K562 (cell line): ENCODE data around the gene KBTBD4. TPM values are rescaled to one million over a fixed set of nuclear protein-coding genes. Genes with fewer than 3 reads are reported as not detected.

Experiments
- ATAC-seq: fragments of 200-7000 bp; cut with Tn5 transposase; 3 replicates; pipeline ENCODE4 v1.9.1; 2020; ENCODE audit warnings: moderate library complexity
- BruUV-seq: library from RNA; stranded (reverse); fragments of 400-500 nt; replicated peaks from 2 replicates; lab custom pipeline; 2021; lab: Mats Ljungman, UMichigan
- CTCF ChIA-PET: fragments of 300-600 bp; formaldehyde crosslinking; extraction: SDS; loops from one replicate; lab custom pipeline; 2021; ENCODE audit warnings: low intra/inter-chr PET ratio; lab: Yijun Ruan, JAX
- POLR2A ChIA-PET: fragments of 300-600, 350-650 bp; sonication (Branson Sonifier 250); formaldehyde crosslinking; extraction: SDS; loops from one replicate; lab custom pipeline; 2021; ENCODE audit warnings: antibody characterized with exemption, inconsistent platforms; lab: Yijun Ruan, JAX
- DNase-seq, 4 experiments: peaks; one replicate each; pipeline versions ENCODE4 v3.0.0 to v3.0.0-alpha.2; 2011 to 2018; ENCODE audit warnings: low spot score in 3 of 4, mixed read lengths in 3 of 4; ENCODE audit errors: extremely low read depth in 1 of 4
- FAIRE-seq: peaks from 2 replicates; lab custom pipeline; 2011; peaks lifted over from hg19 to GRCh38; lab: Jason Lieb, UNC
- H2AFZ ChIP-seq: 2 replicates; pipeline ENCODE4 v1.6.0; 2011; ENCODE audit warnings: low read depth, low read length, control low read depth, inconsistent platforms
- H3K27ac ChIP-seq: fragments of 200-600 bp; 3 replicates; pipeline ENCODE4 v1.8.0; 2011; ENCODE audit warnings: low read depth, mild to moderate bottlenecking, control low read depth, inconsistent platforms, low read length, moderate library complexity, mixed read lengths; ENCODE audit errors: extremely low read depth
- H3K27me3 ChIP-seq, 2 experiments: fragments of 300-600 bp in 1 of 2; 2 replicates in 1 of 2; 3 replicates in 1 of 2; pipeline versions ENCODE4 v1.6.0 to v1.8.0; 2011; ENCODE audit warnings: inconsistent platforms in 2 of 2, low read length in 2 of 2, mild to moderate bottlenecking in 1 of 2, mixed read lengths in 1 of 2, moderate library complexity in 1 of 2; ENCODE audit not compliant: control insufficient read depth in 2 of 2, insufficient read depth in 2 of 2
- H3K36me3 ChIP-seq: fragments of 300-600 bp; 3 replicates; pipeline ENCODE4 v1.8.0; 2011; ENCODE audit warnings: mild to moderate bottlenecking, low read length, inconsistent platforms; ENCODE audit not compliant: control insufficient read depth, insufficient read depth
- H3K4me1 ChIP-seq, 2 experiments: fragments of 200-600 bp in 1 of 2; replicated peaks in 1 of 2; 2 replicates in 1 of 2; 3 replicates in 1 of 2; pipeline versions ENCODE4 v1.5.1 to v1.8.0; 2011; ENCODE audit warnings: inconsistent platforms in 2 of 2, low read length in 2 of 2, mild to moderate bottlenecking in 1 of 2, mixed read lengths in 1 of 2, moderate library complexity in 1 of 2; ENCODE audit not compliant: control insufficient read depth in 2 of 2, insufficient read depth in 2 of 2
- H3K4me2 ChIP-seq: 2 replicates; pipeline ENCODE4 v1.6.1; 2011; ENCODE audit warnings: low read length, control low read depth, inconsistent platforms, mixed read lengths; ENCODE audit not compliant: insufficient read depth
- H3K4me3 ChIP-seq: fragments of 200-600 bp; sonication (generic), shearing (Covaris generic); 2 replicates; pipeline ENCODE4 v1.5.1; 2016; ENCODE audit warnings: control low read depth, inconsistent platforms
- H3K79me2 ChIP-seq: fragments of 200-600 bp; 3 replicates; pipeline ENCODE4 v1.8.0; 2011; ENCODE audit warnings: low read length, inconsistent platforms; ENCODE audit not compliant: control insufficient read depth, insufficient read depth
- H3K9ac ChIP-seq, 2 experiments: 2 replicates each; pipeline versions ENCODE4 v1.6.0 to v1.6.1; 2011; ENCODE audit warnings: low read depth in 2 of 2, low read length in 2 of 2, control low read depth in 1 of 2, inconsistent platforms in 1 of 2, mild to moderate bottlenecking in 1 of 2, mixed read lengths in 1 of 2; ENCODE audit not compliant: insufficient read depth in 1 of 2
- H3K9me1 ChIP-seq: one replicate; pipeline ENCODE4 v1.6.0; 2011; ENCODE audit warnings: inconsistent platforms, mild to moderate bottlenecking, low read length, moderate library complexity; ENCODE audit not compliant: control insufficient read depth, insufficient read depth
- H3K9me3 ChIP-seq: replicated peaks from 2 replicates; pipeline ENCODE4 v1.5.1; 2011; ENCODE audit warnings: low read depth, low read length, inconsistent platforms; ENCODE audit not compliant: control insufficient read depth, insufficient read depth
- H4K20me1 ChIP-seq: replicated peaks from 2 replicates; pipeline ENCODE4 v1.6.1; 2011; ENCODE audit warnings: low read length, inconsistent platforms, mixed read lengths; ENCODE audit not compliant: control insufficient read depth, insufficient read depth
- ARID3B ChIP-seq: fragments of 250-450 bp; sonication (Bioruptor Pico); IDR thresholded peaks from 2 replicates; pipeline ENCODE4 v1.4.0; 2020; ENCODE audit warnings: borderline replicate concordance
- ATF6 ChIP-seq: sonication (generic); formaldehyde crosslinking; IDR thresholded peaks from 2 replicates; pipeline ENCODE4 v1.4.0; 2020; ENCODE audit warnings: mild to moderate bottlenecking, missing genetic modification reagents
- COPS2 ChIP-seq: fragments of 450-650 bp; conservative IDR thresholded peaks from 2 replicates; pipeline ENCODE4 v1.6.1; 2016; ENCODE audit warnings: mild to moderate bottlenecking, moderate library complexity
- DACH1 ChIP-seq: fragments of 450-650 bp; IDR thresholded peaks from 2 replicates; pipeline ENCODE4 v1.6.1; 2018; ENCODE audit not compliant: partially characterized antibody
- ESRRA ChIP-seq: fragments of 450-650 bp; IDR thresholded peaks from 2 replicates; pipeline ENCODE4 v1.6.1; 2014; ENCODE audit warnings: low read depth, mild to moderate bottlenecking, moderate library complexity, borderline replicate concordance
- HDAC2 ChIP-seq: fragments of 450-650 bp; IDR thresholded peaks from 2 replicates; pipeline ENCODE4 v1.6.1; 2016; ENCODE audit warnings: mild to moderate bottlenecking
- KDM2B ChIP-seq: fragments of 250-450 bp; sonication (Bioruptor Pico); IDR thresholded peaks from 2 replicates; pipeline ENCODE4 v1.8.0; 2021; ENCODE audit warnings: mild to moderate bottlenecking, moderate library complexity
- MBD2 ChIP-seq: sonication (generic); IDR thresholded peaks from 2 replicates; pipeline ENCODE4 v1.6.1; 2016; ENCODE audit warnings: low read depth, borderline replicate concordance
- NFE2L1 ChIP-seq: fragments of 450-650 bp; IDR thresholded peaks from 2 replicates; pipeline ENCODE4 v1.6.1; 2016; ENCODE audit warnings: missing genetic modification characterization, low read depth, mild to moderate bottlenecking, missing compliant biosample characterization, moderate library complexity, borderline replicate concordance
- PCBP2 ChIP-seq: fragments of 200-400 bp; formaldehyde crosslinking; IDR thresholded peaks from 2 replicates; pipeline ENCODE4 v1.6.1; 2018; ENCODE audit warnings: low read length, low read depth, mild to moderate bottlenecking, moderate library complexity; ENCODE audit not compliant: poor library complexity, severe bottlenecking
- POLR2H ChIP-seq: IDR thresholded peaks from 2 replicates; pipeline ENCODE4 v1.6.1; 2016; ENCODE audit warnings: missing genetic modification characterization, low read depth, mild to moderate bottlenecking, control low read depth, missing compliant biosample characterization, moderate library complexity
- RAD51 ChIP-seq: fragments of 450-650 bp; IDR thresholded peaks from 2 replicates; pipeline ENCODE4 v1.7.1; 2016; ENCODE audit warnings: low read depth, mild to moderate bottlenecking, borderline replicate concordance
- TEAD2 ChIP-seq: fragments of 450-650 bp; IDR thresholded peaks from 2 replicates; pipeline ENCODE4 v1.6.1; 2016; ENCODE audit warnings: missing genetic modification characterization, control low read depth, missing compliant biosample characterization
- TGIF2 ChIP-seq: sonication (generic); formaldehyde crosslinking; IDR thresholded peaks from 2 replicates; pipeline ENCODE4 v1.8.1; 2022; ENCODE audit warnings: mild to moderate bottlenecking, missing genetic modification reagents, moderate library complexity
- ZNF175 ChIP-seq: fragments of 200-800 bp; sonication (Bioruptor generic); IDR thresholded peaks from 2 replicates; pipeline ENCODE4 v1.6.1; 2016; ENCODE audit warnings: low read depth, mild to moderate bottlenecking, missing genetic modification characterization, missing compliant biosample characterization
- ZNF184 ChIP-seq: sonication (generic); formaldehyde crosslinking; IDR thresholded peaks from 2 replicates; pipeline ENCODE4 v1.5.0; 2020; ENCODE audit warnings: missing genetic modification reagents
- ZNF274 ChIP-seq: IDR thresholded peaks from 2 replicates; pipeline ENCODE4 v1.6.1; 2011; ENCODE audit warnings: low read depth, mild to moderate bottlenecking, low read length, moderate library complexity, borderline replicate concordance
- ZNF436 ChIP-seq: fragments of 250-450, 450-650 bp; sonication (Bioruptor Pico); formaldehyde crosslinking; IDR thresholded peaks from 2 replicates; pipeline ENCODE4 v1.7.0; 2020; ENCODE audit warnings: mild to moderate bottlenecking
- ZNF699 ChIP-seq: fragments of 250-450 bp; sonication (Bioruptor Pico); IDR thresholded peaks from 2 replicates; pipeline ENCODE4 v1.8.0; 2021; ENCODE audit warnings: mild to moderate bottlenecking, moderate library complexity; ENCODE audit not compliant: insufficient replicate concordance
- WGBS: fragments of 100-300 bp; shearing (Covaris generic); methylation state at CpG from one replicate; pipeline ENCODE4 v1.1.6; 2016; ENCODE audit warnings: low coverage, mixed read lengths; ENCODE audit not compliant: insufficient coverage; ENCODE audit errors: missing lambda C conversion rate; 5-methylcytosine and 5-hydroxymethylcytosine counted together
- in situ Hi-C: fragments of 300-500 bp; cut with MboI; formaldehyde crosslinking; loops from 4 replicates; pipeline ENCODE4 v1.15.0; 2018; ENCODE audit warnings: inconsistent platforms, mixed read lengths
- intact Hi-C: fragments of 100-400 bp; cut with micrococcal nuclease; formaldehyde crosslinking; loops from 2 replicates; pipeline ENCODE4 v1.14.2; 2022
- polyA plus RNA-seq, 8 experiments: library from polyadenylated mRNA; depleted of rRNA in 4 of 8; stranded (reverse) in 5 of 8; unstranded in 3 of 8; fragments of >200 nt; fragmentation: Nextera tagmentation in 2 of 8; fragmentation: Illumina TruSeq in 1 of 8; extraction: Ambion mirVana in 2 of 8; extraction: Trizol in 1 of 8; gene quantifications; 2 replicates each; pipeline versions ENCODE4 v1.2.1 to v1.2.3, GENCODE V29; 2011 to 2014; ENCODE audit warnings: inconsistent platforms in 1 of 8, missing spikeins in 1 of 8
- total RNA-seq, 7 experiments: library from RNA; depleted of rRNA in 6 of 7; stranded (reverse); fragments of >200 nt in 6 of 7; fragmentation: Illumina TruSeq in 2 of 7; extraction: Trizol in 2 of 7; gene quantifications; 2 replicates each; pipeline versions ENCODE4 v1.2.1 to v1.2.3, GENCODE V29; 2011 to 2021; ENCODE audit warnings: low replicate concordance in 1 of 7
- TF ChIP-seq, protein P1 (sequence below): fragments of 450-650 bp; IDR thresholded peaks from 2 replicates; pipeline ENCODE4 v1.6.1; 2016; ENCODE audit warnings: low read depth, mild to moderate bottlenecking, moderate library complexity

Gene KBTBD4
- total and polyA plus RNA-seq, 9 of the 15 experiments (the other 6 are each of a cell fraction or from before 2014, with no cell fraction given) = 7.0 to 33.9 (median 13.3) TPM

- H3K4me1 ChIP-seq = peaks cover 4 to 15% of the 10 kb centered on the region in 2 experiments; a peak in 4 of 5 replicates
- FAIRE-seq (no peak), DNase-seq (peak in 2 of 4 experiments; percentile 43 to 52), ATAC-seq (peak; percentile 74)
- H2AFZ ChIP-seq = no peak overlapping the region
- peaks cover 6% of the 10 kb centered on the region for H4K20me1 ChIP-seq
- no peak overlapping the region for H3K27ac ChIP-seq
- H3K4me2 ChIP-seq = no peak overlapping the region
- no peaks in the 10 kb centered on the region for H3K9me3 ChIP-seq
- H3K27me3 ChIP-seq = peaks cover 21 to 28% of the 10 kb centered on the region in 2 experiments
- 3% methylated on average over 3 of the region's 3 CpGs for WGBS
- H3K9me1 ChIP-seq = no peaks in the 10 kb centered on the region
- H3K9ac ChIP-seq = no peak overlapping the region
- CTCF ChIA-PET = no interaction called here
- H3K79me2 ChIP-seq = no peaks in the 10 kb centered on the region
- intact Hi-C loops = no loop called here
- H3K4me3 ChIP-seq = no peak overlapping the region
- POLR2A ChIA-PET = interaction anchor here (0.7 to 2.4 kb wide), 5 partner anchors 10 to 187 kb away, joined by 3 to 9 read pairs (median 4); partner anchors contain the start of gene FAM180B
- no TSS peak for BruUV-seq
- in situ Hi-C loops = no loop called here
- no peaks in the 10 kb centered on the region for H3K36me3 ChIP-seq
- peak; percentile 51; the same call in 1 of the 2 replicates for TF ChIP-seq ESRRA
- no peak for TF ChIP-seq ZNF184
- no peak for TF ChIP-seq ZNF274
- no peak for TF ChIP-seq ZNF699 (CRISPR knock-in tag)
- no peak for TF ChIP-seq COPS2
- TF ChIP-seq ARID3B = no peak
- TF ChIP-seq KDM2B (CRISPR knock-in tag) = no peak
- TF ChIP-seq ATF6 = no peak
- no peak for TF ChIP-seq ZNF175 (CRISPR knock-in tag)
- TF ChIP-seq NFE2L1 (tag) = no peak
- no peak for TF ChIP-seq DACH1
- TF ChIP-seq HDAC2 = 0 out of 2 replicates have a peak, but pooled peaks have one; percentile 29
- TF ChIP-seq, protein P1, sequence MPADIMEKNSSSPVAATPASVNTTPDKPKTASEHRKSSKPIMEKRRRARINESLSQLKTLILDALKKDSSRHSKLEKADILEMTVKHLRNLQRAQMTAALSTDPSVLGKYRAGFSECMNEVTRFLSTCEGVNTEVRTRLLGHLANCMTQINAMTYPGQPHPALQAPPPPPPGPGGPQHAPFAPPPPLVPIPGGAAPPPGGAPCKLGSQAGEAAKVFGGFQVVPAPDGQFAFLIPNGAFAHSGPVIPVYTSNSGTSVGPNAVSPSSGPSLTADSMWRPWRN = 0 out of 2 replicates have a peak, but pooled peaks have one; percentile 60
- no peak for TF ChIP-seq RAD51
- TF ChIP-seq TEAD2 (tag) = no peak
- no peak for TF ChIP-seq PCBP2
- TF ChIP-seq TGIF2 = no peak
- TF ChIP-seq ZNF436 (CRISPR knock-in tag) = no peak
- TF ChIP-seq MBD2 = no peak
- no peak for TF ChIP-seq POLR2H (tag)
These were observed 27.2 kb upstream of the KBTBD4 start for GRCh38 chr11:47605921-47606320.
